Mesenchymal stem cell (in vitro differentiated cells and primary cell): ENCODE data around the gene PLCB1.
"Not testable (repeated sequence)": the region's sequence is repeated elsewhere in the genome, so short reads cannot be mapped to it uniquely, and the experiment has no call there.

ENCODE experiments used
- DNase-seq: peaks from one replicate; pipeline ENCODE4 v3.0.0-alpha.2; 2013
- H2AFZ ChIP-seq: one replicate; pipeline ENCODE4 v1.6.1; 2013; ENCODE audit warnings: low read depth, mild to moderate bottlenecking, control low read depth, inconsistent platforms, low read length, moderate library complexity
- H2AK5ac ChIP-seq: 2 replicates; pipeline ENCODE4 v1.6.1; 2013; ENCODE audit warnings: low read length, moderate library complexity, mild to moderate bottlenecking, inconsistent platforms; ENCODE audit not compliant: severe bottlenecking
- H2BK120ac ChIP-seq: one replicate; pipeline ENCODE4 v1.6.1; 2013; ENCODE audit warnings: low read depth, mild to moderate bottlenecking, inconsistent platforms, low read length, moderate library complexity
- H2BK12ac ChIP-seq, 2 experiments: one replicate each; pipeline ENCODE4 v1.6.1; 2013; ENCODE audit warnings: inconsistent platforms in 2 of 2, low read length in 2 of 2, mild to moderate bottlenecking in 2 of 2, moderate library complexity in 2 of 2, control low read depth in 1 of 2
- H2BK15ac ChIP-seq: one replicate; pipeline ENCODE4 v1.6.1; 2013; ENCODE audit warnings: mild to moderate bottlenecking, low read depth, inconsistent platforms; ENCODE audit not compliant: poor library complexity, severe bottlenecking
- H2BK5ac ChIP-seq: 2 replicates; pipeline ENCODE4 v1.6.1; 2013; ENCODE audit warnings: low read depth, mild to moderate bottlenecking, low read length, control low read depth, inconsistent platforms; ENCODE audit not compliant: poor library complexity, severe bottlenecking
- H3K14ac ChIP-seq, 2 experiments: one replicate each; pipeline ENCODE4 v1.6.1; 2013; ENCODE audit warnings: inconsistent platforms in 2 of 2, low read length in 2 of 2, control low read depth in 1 of 2, mild to moderate bottlenecking in 1 of 2, moderate library complexity in 1 of 2
- H3K18ac ChIP-seq, 2 experiments: one replicate each; pipeline ENCODE4 v1.6.1; 2013; ENCODE audit warnings: inconsistent platforms in 2 of 2, low read length in 2 of 2, control low read depth in 1 of 2, low read depth in 1 of 2, mild to moderate bottlenecking in 1 of 2
- H3K23ac ChIP-seq, 2 experiments: one replicate each; pipeline ENCODE4 v1.6.1; 2013; ENCODE audit warnings: inconsistent platforms in 2 of 2, low read length in 2 of 2, mild to moderate bottlenecking in 2 of 2, moderate library complexity in 2 of 2, control low read depth in 1 of 2
- H3K27ac ChIP-seq: 2 replicates; pipeline ENCODE4 v1.5.1; 2013; ENCODE audit warnings: mild to moderate bottlenecking, moderate library complexity, low read length, control low read depth, inconsistent platforms; ENCODE audit not compliant: poor library complexity, severe bottlenecking
- H3K27me3 ChIP-seq, 2 experiments: 2 replicates each; pipeline versions ENCODE4 v1.6.1 to v1.7.0; 2013; ENCODE audit warnings: low read length in 2 of 2, mild to moderate bottlenecking in 2 of 2, moderate library complexity in 2 of 2, control low read depth in 1 of 2, inconsistent platforms in 1 of 2; ENCODE audit not compliant: control insufficient read depth in 1 of 2, insufficient read depth in 1 of 2
- H3K36me3 ChIP-seq, 2 experiments: 2 replicates each; pipeline versions ENCODE4 v1.6.1 to v1.7.0; 2013; ENCODE audit warnings: low read length in 2 of 2, control low read depth in 1 of 2, inconsistent platforms in 1 of 2, low read depth in 1 of 2, mild to moderate bottlenecking in 1 of 2; ENCODE audit not compliant: insufficient read depth in 2 of 2, control insufficient read depth in 1 of 2
- H3K4ac ChIP-seq, 2 experiments: one replicate each; pipeline ENCODE4 v1.6.1; 2013; ENCODE audit warnings: inconsistent platforms in 2 of 2, low read length in 2 of 2, mild to moderate bottlenecking in 2 of 2, moderate library complexity in 2 of 2, control low read depth in 1 of 2, low read depth in 1 of 2
- H3K4me1 ChIP-seq: 2 replicates; pipeline ENCODE4 v1.6.1; 2013; ENCODE audit warnings: low read depth, low read length, control low read depth; ENCODE audit not compliant: control insufficient read depth, insufficient read depth
- H3K4me2 ChIP-seq: 2 replicates; pipeline ENCODE4 v1.6.1; 2013; ENCODE audit warnings: low read length, mild to moderate bottlenecking, inconsistent platforms; ENCODE audit not compliant: poor library complexity, severe bottlenecking
- H3K4me3 ChIP-seq, 2 experiments: 2 replicates each; pipeline versions ENCODE4 v1.5.1 to v1.7.0; 2013; ENCODE audit warnings: low read length in 2 of 2, mild to moderate bottlenecking in 2 of 2, control low read depth in 1 of 2, low read depth in 1 of 2; ENCODE audit not compliant: insufficient read depth in 1 of 2
- H3K79me1 ChIP-seq: replicated peaks from 2 replicates; pipeline ENCODE4 v1.6.1; 2013; ENCODE audit warnings: mild to moderate bottlenecking, control low read depth, low read length, inconsistent platforms; ENCODE audit not compliant: poor library complexity, severe bottlenecking
- H3K9ac ChIP-seq: 2 replicates; pipeline ENCODE4 v1.7.0; 2013; ENCODE audit warnings: mild to moderate bottlenecking, low read length, moderate library complexity
- H3K9me3 ChIP-seq: 2 replicates; pipeline ENCODE4 v1.7.0; 2013; ENCODE audit warnings: mild to moderate bottlenecking, low read length; ENCODE audit not compliant: control insufficient read depth
- H4K8ac ChIP-seq: one replicate; pipeline ENCODE4 v1.6.1; 2013; ENCODE audit warnings: inconsistent platforms, mild to moderate bottlenecking, low read length, moderate library complexity
- H4K91ac ChIP-seq: one replicate; pipeline ENCODE4 v1.6.1; 2013; ENCODE audit warnings: mild to moderate bottlenecking, low read length, inconsistent platforms
- WGBS: methylation state at CpG from one replicate; pipeline ENCODE4 v1.1.7; 2013; ENCODE audit warnings: mixed read lengths; 5-methylcytosine and 5-hydroxymethylcytosine counted together

Gene PLCB1

DNA sequence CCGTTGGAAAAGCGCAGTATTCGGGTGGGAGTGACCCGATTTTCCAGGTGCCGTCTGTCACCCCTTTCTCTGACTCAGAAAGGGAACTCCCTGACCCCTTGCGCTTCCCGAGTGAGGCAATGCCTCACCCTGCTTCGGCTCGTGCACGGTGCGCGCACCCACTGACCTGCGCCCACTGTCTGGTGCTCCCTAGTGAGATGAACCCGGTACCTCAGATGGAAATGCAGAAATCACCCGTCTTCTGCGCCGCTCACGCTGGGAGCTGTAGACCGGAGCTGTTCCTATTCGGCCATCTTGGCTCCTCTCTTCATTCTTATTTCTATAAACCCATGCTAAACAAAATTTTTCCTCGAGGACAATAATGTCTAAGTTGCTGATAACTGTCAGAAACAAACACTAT lies 17.5 kb upstream of the PLCB1 start:
- not testable (repeated sequence) for H2AFZ ChIP-seq, H3K27me3 ChIP-seq, DNase-seq, H3K4ac ChIP-seq, H2BK5ac ChIP-seq, H3K9ac ChIP-seq, H3K4me3 ChIP-seq, H2BK15ac ChIP-seq, H3K27ac ChIP-seq, H3K4me2 ChIP-seq, H4K91ac ChIP-seq, H3K36me3 ChIP-seq, H2AK5ac ChIP-seq, H3K79me1 ChIP-seq, H3K4me1 ChIP-seq, H3K23ac ChIP-seq, H3K14ac ChIP-seq, H4K8ac ChIP-seq, H3K9me3 ChIP-seq, H2BK12ac ChIP-seq, H3K18ac ChIP-seq, H2BK120ac ChIP-seq
- 60% methylated on average over 18 of the region's 21 CpGs for WGBS

GRCh38 chr20:8115436-8115835 lies 16.6 kb upstream of the PLCB1 start:
- Histone ChIP-seq H3K4me1 (no peaks in the 10 kb centered on the region), H4K91ac (no peak overlapping the region), H3K18ac (peak overlapping the region in 1 of 2 experiments; percentile 54), H4K8ac (no peak overlapping the region), H3K36me3 (no peaks in the 10 kb centered on the region), H2BK15ac (no peak overlapping the region), H3K79me1 (no peaks in the 10 kb centered on the region), H2BK120ac (peak overlapping the region; percentile 34), H3K9ac (no peak overlapping the region), H2BK5ac (no peak overlapping the region), H3K14ac (peak overlapping the region in 1 of 2 experiments; percentile 62), H3K27me3 (no peaks in the 10 kb centered on the region), H3K27ac (no peak overlapping the region), H3K4ac (no peak overlapping the region), H2BK12ac (peak overlapping the region; percentile 29 to 84), H3K4me2 (no peak overlapping the region), H3K23ac (no peak overlapping the region), H2AK5ac (no peak overlapping the region), H3K9me3 (no peaks in the 10 kb centered on the region), H2AFZ (no peak overlapping the region), H3K4me3 (no peak overlapping the region)
- DNase-seq: no peak

- Histone ChIP-seq H3K14ac (peak overlapping the region in 1 of 2 experiments; percentile 35), H2BK5ac (no peak overlapping the region), H2AFZ (no peak overlapping the region), H3K27ac (no peak overlapping the region), H4K8ac (peak overlapping the region; percentile 24), H3K4me1 (no peaks in the 10 kb centered on the region), H4K91ac (no peak overlapping the region), H2BK15ac (no peak overlapping the region), H3K9me3 (no peaks in the 10 kb centered on the region), H3K79me1 (no peaks in the 10 kb centered on the region), H3K4me3 (peak overlapping the region in 1 of 2 experiments; percentile 8), H2BK120ac (no peak overlapping the region), H3K27me3 (no peaks in the 10 kb centered on the region), H3K9ac (peak overlapping the region; percentile 2), H3K36me3 (no peaks in the 10 kb centered on the region), H2BK12ac (peak overlapping the region; percentile 29 to 84), H3K23ac (no peak overlapping the region), H3K18ac (peak overlapping the region in 1 of 2 experiments; percentile 55), H3K4ac (peak overlapping the region; percentile 43 to 46), H3K4me2 (no peak overlapping the region), H2AK5ac (no peak overlapping the region)
- peak; percentile 57 for DNase-seq
- 60% methylated on average over 5 of the region's 5 CpGs for WGBS
These were observed 15.8 kb upstream of the PLCB1 start for GRCh38 chr20:8116067-8116811.

DNA sequence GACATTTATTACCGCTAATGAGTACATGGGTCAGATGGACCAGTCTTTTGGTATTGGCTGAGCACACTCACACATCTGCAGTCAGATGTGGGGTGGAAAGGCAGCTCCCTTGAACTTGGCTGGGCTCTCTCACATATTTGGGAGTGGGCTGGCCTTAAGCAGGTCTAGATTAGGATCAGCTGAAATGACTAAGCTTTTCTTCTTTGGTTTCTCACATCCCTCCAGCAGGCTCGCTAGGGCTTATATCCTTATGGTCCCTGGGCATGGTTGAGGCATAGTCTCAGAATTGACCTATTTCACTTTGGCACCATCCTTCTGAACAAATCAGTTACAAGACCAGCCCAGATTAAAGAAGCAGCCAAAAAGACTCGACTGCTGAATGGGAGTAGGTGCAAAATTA lies 14.4 kb upstream of the PLCB1 start:
- Histone ChIP-seq H4K91ac (no peak overlapping the region), H3K4me3 (no peak overlapping the region), H3K14ac (no peak overlapping the region), H3K9me3 (no peaks in the 10 kb centered on the region), H2BK120ac (no peak overlapping the region), H2AK5ac (no peak overlapping the region), H2BK5ac (no peak overlapping the region), H3K18ac (peak overlapping the region in 1 of 2 experiments; percentile 43), H3K4ac (no peak overlapping the region), H3K27me3 (no peaks in the 10 kb centered on the region), H2BK15ac (peak overlapping the region; percentile 28), H3K9ac (no peak overlapping the region), H2AFZ (no peak overlapping the region), H3K27ac (no peak overlapping the region), H3K4me2 (no peak overlapping the region), H3K79me1 (no peaks in the 10 kb centered on the region), H3K36me3 (no peaks in the 10 kb centered on the region), H3K23ac (no peak overlapping the region), H3K4me1 (no peaks in the 10 kb centered on the region), H4K8ac (peak overlapping the region; percentile 60), H2BK12ac (no peak overlapping the region)
- no peak for DNase-seq
- WGBS: 92% methylated on average over 2 of the region's 3 CpGs
